Kidney (tissue), 14 donors: Measurements from ENCODE around the gene KIRREL3. TPM values are rescaled to one million over a fixed set of nuclear protein-coding genes. Genes with fewer than 3 reads are reported as not detected.

Experiments
- DNase-seq, 5 donors: peaks; one replicate each; pipeline ENCODE4 v3.0.0-alpha.2; 2013 to 2020
- FAIRE-seq: peaks from 2 replicates; lab custom pipeline; 2012; peaks lifted over from hg19 to GRCh38; lab: Jason Lieb, UNC
- H3K27ac ChIP-seq, 2 donors: one replicate each; pipeline ENCODE4 v1.7.0; 2013; ENCODE audit warnings: low read depth in 2 of 2, low read length in 2 of 2, inconsistent platforms in 1 of 2
- H3K27me3 ChIP-seq: one replicate; pipeline ENCODE4 v1.7.1; 2013; ENCODE audit warnings: low read length, inconsistent platforms; ENCODE audit not compliant: control insufficient read depth, insufficient read depth
- H3K36me3 ChIP-seq, 3 donors: one replicate each; pipeline versions ENCODE4 v1.7.0 to v1.7.1; 2013; ENCODE audit warnings: low read length in 3 of 3, control low read depth in 1 of 3, inconsistent platforms in 1 of 3; ENCODE audit not compliant: insufficient read depth in 3 of 3, control insufficient read depth in 2 of 3
- H3K4me1 ChIP-seq, 3 donors: one replicate each; pipeline versions ENCODE4 v1.7.0 to v1.7.1; 2013; ENCODE audit warnings: low read length in 3 of 3, inconsistent platforms in 1 of 3, low read depth in 1 of 3; ENCODE audit not compliant: control insufficient read depth in 2 of 3, insufficient read depth in 2 of 3
- H3K4me3 ChIP-seq, 3 donors: one replicate each; pipeline versions ENCODE4 v1.7.0 to v1.8.1; 2013; ENCODE audit warnings: low read length in 3 of 3, control low read depth in 1 of 3, inconsistent platforms in 1 of 3
- H3K9ac ChIP-seq, 3 donors: one replicate each; pipeline versions ENCODE4 v1.7.0 to v1.7.1; 2013; ENCODE audit warnings: low read length in 3 of 3, control low read depth in 1 of 3, inconsistent platforms in 1 of 3
- H3K9me3 ChIP-seq, 3 donors: one replicate each; pipeline versions ENCODE4 v1.7.0 to v1.7.1; 2013; ENCODE audit warnings: low read length in 3 of 3, control low read depth in 1 of 3, inconsistent platforms in 1 of 3; ENCODE audit not compliant: control insufficient read depth in 2 of 3, insufficient read depth in 1 of 3
- CTCF ChIP-seq: IDR thresholded peaks from 3 replicates; pipeline ENCODE4 v1.5.1; 2012; ENCODE audit warnings: mild to moderate bottlenecking, moderate library complexity, borderline replicate concordance; ENCODE audit not compliant: insufficient read depth; ENCODE audit errors: extremely low read depth
- intact Hi-C: fragments of 100-400 bp; cut with DNase I; formaldehyde crosslinking; loops from one replicate; pipeline ENCODE4 v1.11.1; 2022
- polyA plus RNA-seq: library from polyadenylated mRNA; stranded (reverse); fragments of 350-450 nt; fragmentation: Illumina TruSeq; extraction: RNeasy Lipid Tissue Mini Kit (QIAGEN cat#74804); gene quantifications from one replicate; pipeline ENCODE4 v1.2.3, GENCODE V29; 2014; ENCODE audit warnings: low read depth, low replicate concordance; ENCODE audit not compliant: insufficient read depth
- total RNA-seq: library from RNA; stranded (reverse); fragmentation: NEBNext Ultra II Directional; extraction: Animal tissue kit (Norgen Biotek cat#: 25700); gene quantifications from one replicate; pipeline ENCODE4 v1.2.1, GENCODE V29; 2021
- donor health status: control.
- donor health status: control.
- donor health status: control.
- donor health status: control.
- donor health status: control.
- donor health status: DM: yes; HTN: yes; CAD: no.
- donor health status: Normal renal cell carcinoma (clear cell type).

The KIRREL3 gene
- total and polyA plus RNA-seq, 2 donors from 2014 or later, result 0.19 to 0.22 TPM

GRCh38 chr11:126680700-126681099, 319.9 kb downstream of the KIRREL3 start:
- no peak for TF ChIP-seq CTCF
- DNase-seq (no peak), FAIRE-seq (no peak)
- no peak overlapping the region for H3K27ac ChIP-seq
- no peaks in the 10 kb centered on the region for H3K4me1 ChIP-seq
- H3K36me3 ChIP-seq, result no peaks in the 10 kb centered on the region
- no peak overlapping the region for H3K4me3 ChIP-seq
- H3K9me3 ChIP-seq, result no peaks in the 10 kb centered on the region
- H3K9ac ChIP-seq, result no peak overlapping the region
- no peaks in the 10 kb centered on the region for H3K27me3 ChIP-seq
- intact Hi-C loops, result no loop called here

GRCh38 chr11:126680131-126680530, 320.4 kb downstream of the KIRREL3 start:
- H3K36me3 ChIP-seq, result no peaks in the 10 kb centered on the region
- no peak for TF ChIP-seq CTCF
- no peak overlapping the region for H3K9ac ChIP-seq
- no peaks in the 10 kb centered on the region for H3K9me3 ChIP-seq
- H3K27me3 ChIP-seq, result no peaks in the 10 kb centered on the region
- DNase-seq (no peak), FAIRE-seq (no peak)
- no peaks in the 10 kb centered on the region for H3K4me1 ChIP-seq
- intact Hi-C loops, result no loop called here
- no peak overlapping the region for H3K4me3 ChIP-seq
- no peak overlapping the region for H3K27ac ChIP-seq

GRCh38 chr11:126679033-126679432, 321.5 kb downstream of the KIRREL3 start:
- no peak for TF ChIP-seq CTCF
- no peak overlapping the region for H3K9ac ChIP-seq
- FAIRE-seq (no peak), DNase-seq (no peak)
- no peaks in the 10 kb centered on the region for H3K4me1 ChIP-seq
- H3K9me3 ChIP-seq, result no peaks in the 10 kb centered on the region
- intact Hi-C loops, result no loop called here
- H3K27me3 ChIP-seq, result no peaks in the 10 kb centered on the region
- H3K36me3 ChIP-seq, result no peaks in the 10 kb centered on the region
- no peak overlapping the region for H3K27ac ChIP-seq
- H3K4me3 ChIP-seq, result no peak overlapping the region

GRCh38 chr11:126676536-126676935, 324.0 kb downstream of the KIRREL3 start:
- no peak overlapping the region for H3K27ac ChIP-seq
- no peaks in the 10 kb centered on the region for H3K36me3 ChIP-seq
- no peaks in the 10 kb centered on the region for H3K9me3 ChIP-seq
- no peak overlapping the region for H3K4me3 ChIP-seq
- TF ChIP-seq CTCF, result no peak
- no peak overlapping the region for H3K9ac ChIP-seq
- no peaks in the 10 kb centered on the region for H3K27me3 ChIP-seq
- FAIRE-seq (no peak), DNase-seq (no peak)
- H3K4me1 ChIP-seq, result no peaks in the 10 kb centered on the region
- intact Hi-C loops, result no loop called here
